ENCODE data around the gene FAM50A.

Gene FAM50A

GRCh38 chrX:154466907-154467306 is 23.0 kb downstream of the FAM50A start:
- no peak for DNase-seq

- DNase-seq: no peak
Observed at GRCh38 chrX:154467556-154467955, 23.6 kb downstream of the FAM50A start.

GRCh38 chrX:154468217-154468616 is 24.3 kb downstream of the FAM50A start:
- no peak for DNase-seq

GRCh38 chrX:154469114-154469513 is 25.2 kb downstream of the FAM50A start:
- DNase-seq: no peak

- no peak for DNase-seq
Observed at GRCh38 chrX:154469880-154470279, 25.9 kb downstream of the FAM50A start.

- DNase-seq: no peak
Observed at GRCh38 chrX:154470434-154470833, 26.5 kb downstream of the FAM50A start.

- DNase-seq: no peak
Observed at GRCh38 chrX:154470914-154471568, 27.1 kb downstream of the FAM50A start.

GRCh38 chrX:154471839-154472684 is 28.1 kb downstream of the FAM50A start:
- no peak for DNase-seq

- DNase-seq: no peak
Observed at GRCh38 chrX:154472685-154473632, 29.0 kb downstream of the FAM50A start.

GRCh38 chrX:154473683-154474082 is 29.7 kb downstream of the FAM50A start:
- DNase-seq: peak; percentile 9

GRCh38 chrX:154476821-154477220 is 32.9 kb downstream of the FAM50A start:
- no peak for DNase-seq

GRCh38 chrX:154477891-154478477 is 34.0 kb downstream of the FAM50A start:
- peak; percentile 43 for DNase-seq

- DNase-seq: peak; percentile 95
Observed at GRCh38 chrX:154478728-154479622, 35.0 kb downstream of the FAM50A start, which contains the start of gene LAGE3. LAGE3 (minus strand) TSS chrX:154479281; CDS start chrX:154478915, 366 bp downstream.

- DNase-seq: no peak
Observed at GRCh38 chrX:154481195-154481594, 37.3 kb downstream of the FAM50A start.

GRCh38 chrX:154481911-154482601 is 38.1 kb downstream of the FAM50A start:
- no peak for DNase-seq

GRCh38 chrX:154482786-154483185 is 38.8 kb downstream of the FAM50A start:
- DNase-seq: peak; percentile 22

- peak; percentile 20 for DNase-seq
Observed at GRCh38 chrX:154483325-154483724, 39.4 kb downstream of the FAM50A start.

GRCh38 chrX:154484255-154485149 is 40.6 kb downstream of the FAM50A start:
- peak; percentile 23 for DNase-seq

GRCh38 chrX:154485150-154486051 is 41.5 kb downstream of the FAM50A start:
- no peak for DNase-seq

Measured in right forelimb (tissue), 1 donor.